HG03565 (cell line): ENCODE data around the gene DEFB124.
A peak's percentile ranks its signal among the peaks of the same experiment; 100 is the strongest.
"Not testable (repeated sequence)": the region's sequence is repeated elsewhere in the genome, so short reads cannot be mapped to it uniquely, and the experiment has no call there.

Experiments
- ATAC-seq: cut with Tn5 transposase; IDR thresholded peaks from one replicate; pipeline ENCODE4 v1.9.1; 2021; ENCODE audit warnings: mild to moderate bottlenecking, moderate library complexity; ENCODE audit not compliant: unreplicated experiment

Gene DEFB124, protein sequence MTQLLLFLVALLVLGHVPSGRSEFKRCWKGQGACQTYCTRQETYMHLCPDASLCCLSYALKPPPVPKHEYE

DNA sequence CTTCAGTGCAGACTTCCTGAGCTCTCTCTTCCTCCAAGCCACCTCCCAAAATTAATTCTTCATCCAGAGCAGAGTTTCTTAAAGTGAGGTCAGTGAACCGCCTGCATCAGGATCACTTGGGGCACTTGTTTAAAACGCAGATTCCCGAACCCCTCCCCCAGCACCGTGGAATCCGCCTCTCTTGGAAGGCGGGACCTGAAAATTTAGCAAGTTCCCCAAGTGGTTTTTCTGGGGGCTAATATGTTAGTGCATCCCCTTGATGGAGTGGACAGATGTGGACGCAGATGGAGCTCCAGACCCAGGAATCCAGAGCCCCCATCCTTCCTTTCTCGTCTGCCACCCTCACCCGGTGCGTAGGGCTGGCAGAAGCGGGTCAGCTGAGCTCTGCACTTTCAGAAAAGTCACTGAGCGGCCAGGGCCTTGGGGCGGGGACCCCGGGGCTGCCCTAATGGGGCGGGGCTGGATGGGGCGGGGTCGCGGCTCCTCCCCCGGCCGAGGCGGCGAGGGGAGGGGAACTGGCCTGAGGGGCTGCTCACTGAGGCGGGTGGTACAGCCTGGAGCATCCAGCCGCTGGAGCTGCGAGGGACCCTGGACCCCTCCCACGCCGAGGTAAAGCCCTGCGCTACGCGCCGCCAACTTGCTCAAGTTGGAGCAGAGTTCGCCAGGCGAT is at the start of gene DEFB124, which contains the start of gene REM1:
TSS of gene DEFB124 (minus strand) at position 370 of the 670 bp plus-strand sequence. CDS start 2,114 bp downstream, outside the sequence.
TSS of gene REM1 (plus strand) at position 531 of the 670 bp plus-strand sequence. CDS start 1,158 bp downstream, outside the sequence.
- ATAC-seq = no peak

DNA sequence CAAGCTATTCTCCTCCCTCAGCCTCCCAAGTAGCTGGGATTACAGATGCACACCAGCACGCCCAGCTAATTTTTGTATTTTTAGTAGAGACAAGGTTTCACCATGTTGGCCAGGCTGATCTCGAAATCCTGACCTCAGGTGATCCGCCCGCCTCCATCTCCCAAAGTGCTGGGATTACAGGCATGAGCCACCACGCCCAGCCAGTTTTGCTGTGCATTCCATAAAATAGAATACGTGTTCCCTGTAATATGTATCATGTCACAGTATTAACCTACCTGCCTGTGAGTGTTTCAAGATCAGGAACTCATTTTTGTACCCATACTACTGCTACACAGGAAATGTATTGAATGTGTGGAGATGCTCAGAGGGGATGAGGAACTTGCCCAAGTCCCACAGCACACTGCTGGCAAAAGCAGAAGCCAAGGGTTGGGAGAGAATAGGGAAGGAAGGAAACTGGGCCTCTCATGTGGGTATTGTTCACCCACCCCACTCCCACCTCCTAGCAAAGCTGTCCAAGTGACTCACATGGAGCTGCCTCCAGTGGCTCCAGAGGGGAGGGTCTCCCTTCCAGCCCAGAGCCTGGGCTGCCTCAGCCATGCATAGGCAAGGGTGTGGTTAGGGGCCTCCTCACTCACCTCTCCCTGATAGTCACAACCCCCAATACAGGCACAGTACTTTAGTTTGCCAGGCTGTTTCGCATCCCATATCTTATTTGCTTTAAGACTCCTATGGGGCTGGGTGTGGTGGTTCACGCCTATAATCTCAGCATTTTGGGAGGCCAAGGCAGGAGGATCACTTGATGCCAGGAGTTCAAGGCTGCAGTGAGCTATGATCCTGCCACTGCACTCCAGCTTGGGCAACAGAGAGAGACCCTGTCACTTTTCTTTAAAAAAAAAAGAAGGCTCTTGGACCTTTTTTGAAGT is 48.7 kb upstream of the DEFB124 start:
- ATAC-seq = no peak

DNA sequence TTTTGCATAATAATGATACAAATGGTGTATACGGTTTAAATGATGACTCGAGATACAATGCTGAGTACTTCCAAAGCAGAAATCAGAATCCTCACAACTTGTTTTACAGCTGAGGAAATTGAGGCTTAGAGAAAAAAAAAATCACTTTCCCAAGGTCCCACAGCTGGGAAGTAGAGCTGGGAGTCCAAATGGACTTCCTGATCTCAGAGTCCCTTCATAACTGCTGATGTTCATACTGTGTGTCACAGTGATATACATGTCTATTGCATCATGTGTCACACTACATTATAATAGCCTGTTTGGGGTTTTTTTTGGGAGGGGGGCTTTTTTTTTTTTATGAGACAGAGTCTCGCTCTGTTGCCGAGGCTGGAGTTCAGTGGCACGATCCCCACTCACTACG is 47.8 kb upstream of the DEFB124 start:
- ATAC-seq = no peak

DNA sequence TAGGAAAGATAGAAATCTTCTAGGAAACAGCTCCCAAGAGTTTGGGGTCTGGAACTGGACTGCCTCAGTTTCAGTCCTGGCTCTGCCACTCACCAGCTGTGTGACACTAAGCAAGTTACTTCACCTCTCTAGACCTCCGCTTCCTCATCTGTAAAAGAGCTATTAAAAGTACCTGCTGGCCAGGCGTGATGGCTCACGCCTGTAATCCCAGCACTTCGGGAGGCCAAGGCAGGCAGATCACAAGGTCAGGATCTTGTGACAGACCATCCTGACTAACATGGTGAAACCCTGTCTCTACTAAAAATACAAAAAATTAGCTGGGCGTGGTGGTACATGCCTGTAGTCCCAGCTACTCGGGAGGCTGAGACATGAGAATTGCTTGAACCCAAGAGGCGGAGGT is 46.3 kb upstream of the DEFB124 start:
- ATAC-seq = not testable (repeated sequence)

DNA sequence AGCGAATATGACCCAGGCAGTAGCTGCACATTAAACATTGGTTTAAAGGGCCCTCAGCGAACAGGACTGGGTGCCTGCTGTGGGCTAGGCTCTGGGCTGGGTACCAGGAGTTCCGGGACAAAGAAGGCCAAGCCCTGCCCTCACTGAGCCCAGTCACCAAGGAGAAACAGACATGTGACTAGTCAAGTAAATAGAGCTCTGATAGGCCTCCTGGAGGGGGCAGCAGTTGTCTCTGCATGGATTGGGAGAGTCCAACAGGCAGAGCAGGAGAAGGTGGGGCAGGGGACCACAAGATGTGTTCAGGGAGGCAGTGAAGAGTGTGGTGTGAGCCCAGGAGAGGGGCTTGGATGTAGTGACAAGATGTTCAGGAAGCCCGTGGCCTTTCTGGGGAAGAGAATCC is 42.4 kb upstream of the DEFB124 start:
- ATAC-seq = no peak

DNA sequence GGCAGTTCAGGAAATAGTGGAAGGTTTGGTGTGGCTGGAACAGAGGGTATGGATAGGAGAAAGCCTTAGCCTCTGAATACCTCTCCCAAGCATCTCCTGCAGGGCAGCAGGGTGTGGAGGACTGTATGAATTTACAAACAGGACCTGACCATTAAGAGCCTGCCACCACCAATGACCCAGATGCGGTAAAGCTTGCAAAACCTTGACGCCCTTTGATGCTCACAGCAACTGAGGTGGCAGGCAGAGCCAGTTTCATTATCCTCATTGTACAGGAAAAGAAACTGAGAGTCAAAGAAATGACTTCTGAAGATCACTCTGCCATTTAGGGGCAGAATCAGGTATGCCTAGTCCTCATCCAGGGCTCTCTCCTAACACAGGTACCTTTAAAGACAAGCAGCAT is 41.7 kb upstream of the DEFB124 start:
- no peak for ATAC-seq

DNA sequence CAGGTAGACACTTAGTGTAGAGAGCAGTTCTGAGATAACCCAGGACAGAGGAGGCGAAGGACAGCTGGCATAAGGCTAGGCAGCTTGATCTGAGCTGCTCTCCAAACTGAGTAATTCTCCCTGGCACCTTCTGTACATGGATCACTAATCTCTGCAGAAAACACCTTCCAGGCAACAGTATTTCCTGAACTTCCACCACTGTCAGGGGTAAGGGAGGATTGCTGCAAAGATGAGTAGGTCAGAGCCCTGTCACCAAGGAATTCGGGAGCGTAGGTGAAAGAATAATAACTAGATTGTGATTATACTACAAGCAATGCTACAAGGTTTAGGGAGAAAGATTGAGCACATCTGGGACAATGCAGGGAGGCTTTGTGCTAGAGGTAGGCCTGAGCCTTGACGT is 41.2 kb upstream of the DEFB124 start:
- ATAC-seq = no peak

DNA sequence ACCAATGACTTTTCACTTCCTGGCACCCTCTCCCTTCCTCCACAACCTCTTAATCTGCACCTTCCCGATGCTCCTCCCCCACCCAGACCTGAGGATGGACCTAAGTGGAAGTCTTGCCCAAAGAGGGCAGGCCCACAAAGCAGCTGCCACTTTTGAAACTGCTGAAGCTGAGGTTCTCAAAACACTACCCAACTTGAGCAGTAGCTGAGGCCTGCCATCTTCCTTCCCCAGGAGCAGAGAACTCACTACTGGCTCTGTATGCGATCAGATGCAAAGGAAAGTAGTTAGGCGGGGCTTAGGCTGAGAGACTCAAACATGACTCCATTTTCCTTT is 40.8 kb upstream of the DEFB124 start:
- no peak for ATAC-seq

DNA sequence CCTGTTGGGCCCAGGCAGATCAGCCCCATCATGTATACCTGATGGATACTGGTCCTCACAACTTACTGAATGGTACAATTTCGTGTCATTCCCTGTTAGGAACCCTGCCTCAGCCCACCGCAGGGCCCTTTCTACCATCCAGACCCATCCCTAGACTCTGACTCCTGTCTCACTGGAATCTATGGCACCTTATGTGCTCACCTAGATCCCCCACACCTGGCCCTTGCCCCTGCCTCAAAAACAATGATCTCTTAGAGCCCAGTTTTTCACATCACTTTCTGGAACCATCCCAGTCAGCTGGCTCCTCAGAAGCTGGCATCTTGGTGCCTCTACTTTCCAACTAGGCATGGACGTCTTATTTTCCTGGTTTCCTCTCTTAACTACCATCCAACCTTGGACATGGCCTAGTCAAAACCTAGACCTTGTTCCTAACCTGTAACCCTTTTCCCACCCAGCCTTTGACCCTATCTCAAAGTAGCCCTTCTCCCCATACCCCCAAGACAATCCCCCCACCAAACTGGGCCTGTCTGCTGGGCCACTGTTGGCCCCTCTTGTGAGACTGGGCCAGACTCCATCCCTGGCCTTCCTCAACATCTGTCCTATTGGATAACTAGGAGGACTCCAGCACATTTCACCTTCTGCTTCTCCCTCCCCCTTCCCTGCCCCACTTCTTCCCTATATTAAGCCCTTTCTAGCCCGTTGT is 40.3 kb upstream of the DEFB124 start:
- ATAC-seq = no peak

DNA sequence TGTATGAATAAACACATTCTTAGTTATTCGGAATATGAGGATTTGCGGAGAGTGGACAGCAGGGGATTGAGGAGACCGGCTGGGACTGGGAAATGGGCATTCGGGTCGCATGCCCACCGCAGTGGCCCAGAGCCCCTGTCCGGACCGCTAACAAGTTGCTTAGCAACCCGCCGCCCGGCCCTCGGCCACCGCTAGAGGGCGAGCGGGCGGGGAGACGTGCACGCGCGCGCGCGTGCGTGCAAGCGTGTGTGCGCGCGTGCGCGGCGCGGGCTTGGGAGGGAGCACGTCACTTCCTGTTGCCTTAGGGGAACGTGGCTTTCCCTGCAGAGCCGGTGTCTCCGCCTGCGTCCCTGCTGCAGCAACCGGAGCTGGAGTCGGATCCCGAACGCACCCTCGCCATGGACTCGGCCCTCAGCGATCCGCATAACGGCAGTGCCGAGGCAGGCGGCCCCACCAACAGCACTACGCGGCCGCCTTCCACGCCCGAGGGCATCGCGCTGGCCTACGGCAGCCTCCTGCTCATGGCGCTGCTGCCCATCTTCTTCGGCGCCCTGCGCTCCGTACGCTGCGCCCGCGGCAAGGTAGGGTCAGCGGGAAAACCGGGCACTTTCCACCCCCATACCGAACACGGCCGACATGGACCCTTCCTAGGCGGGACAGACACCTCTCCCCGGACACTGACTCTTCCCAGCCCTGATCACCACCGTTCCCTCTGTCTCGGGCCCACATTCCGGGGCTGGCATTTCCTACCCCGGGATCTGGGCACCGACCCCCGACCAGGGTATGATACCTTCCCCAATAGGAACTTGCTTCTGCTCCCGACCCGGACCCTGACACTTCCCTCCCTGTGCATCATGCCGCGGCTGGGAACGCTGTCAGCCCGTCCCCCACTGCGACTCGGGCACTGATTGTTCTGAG is 39.5 kb upstream of the DEFB124 start, which contains the start of gene HM13:
TSS of gene HM13 (plus strand) at position 289 of the 918 bp plus-strand sequence. CDS start at position 399, 110 bp downstream.
- peak; percentile 94 for ATAC-seq

DNA sequence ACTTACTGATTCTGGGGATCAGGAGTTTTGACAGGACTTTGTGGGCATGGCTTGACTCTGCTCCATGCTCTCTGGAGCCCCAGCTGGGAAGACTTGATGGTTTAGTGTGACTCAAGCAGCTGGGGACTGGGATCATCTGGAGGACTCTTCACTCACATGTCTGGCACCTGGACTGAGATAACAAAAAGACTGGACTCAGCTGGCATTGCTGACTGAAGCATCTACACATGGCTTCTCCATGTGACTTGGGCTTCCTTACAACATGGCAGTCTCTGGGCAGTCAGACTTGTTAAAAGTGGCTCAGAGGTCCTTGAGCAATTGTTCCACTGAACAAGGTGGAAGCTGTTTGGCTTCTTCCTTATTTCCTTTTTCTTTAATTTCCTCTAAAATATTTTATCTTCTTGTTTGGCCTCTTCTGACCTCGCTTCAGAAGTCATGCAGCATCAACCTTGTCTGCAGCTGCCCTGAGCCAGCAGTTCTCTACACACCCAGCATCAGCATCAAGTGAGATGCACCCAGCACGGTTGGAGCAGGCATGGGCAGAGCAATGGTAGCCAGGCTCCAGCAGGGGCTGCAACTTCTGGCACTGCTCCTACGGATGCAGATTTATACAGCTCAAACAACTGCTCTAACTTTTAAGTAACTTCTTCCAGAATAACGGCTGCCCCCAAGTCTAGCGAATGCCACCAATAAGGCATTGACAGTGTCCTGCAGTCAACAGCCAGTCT is 33.8 kb upstream of the DEFB124 start:
- no peak for ATAC-seq

DNA sequence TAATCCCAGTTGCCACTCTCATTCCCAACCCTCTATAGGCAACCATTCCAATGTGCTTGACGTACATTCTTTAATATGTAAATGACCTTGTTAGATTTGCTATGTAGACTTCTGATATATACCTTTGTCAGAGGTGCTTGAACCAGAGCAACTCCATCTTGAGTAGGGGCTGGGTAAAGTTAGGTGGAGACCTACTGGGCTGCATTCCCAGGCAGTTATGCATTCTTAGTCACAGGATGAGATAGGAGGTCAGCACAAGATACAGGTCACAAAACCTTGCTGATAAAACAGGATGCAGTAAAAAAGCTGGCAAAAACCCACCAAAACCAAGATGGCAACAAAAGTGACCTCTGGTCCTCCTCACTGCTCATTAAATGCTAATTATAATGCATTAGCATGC is 31.0 kb upstream of the DEFB124 start:
- no peak for ATAC-seq

DNA sequence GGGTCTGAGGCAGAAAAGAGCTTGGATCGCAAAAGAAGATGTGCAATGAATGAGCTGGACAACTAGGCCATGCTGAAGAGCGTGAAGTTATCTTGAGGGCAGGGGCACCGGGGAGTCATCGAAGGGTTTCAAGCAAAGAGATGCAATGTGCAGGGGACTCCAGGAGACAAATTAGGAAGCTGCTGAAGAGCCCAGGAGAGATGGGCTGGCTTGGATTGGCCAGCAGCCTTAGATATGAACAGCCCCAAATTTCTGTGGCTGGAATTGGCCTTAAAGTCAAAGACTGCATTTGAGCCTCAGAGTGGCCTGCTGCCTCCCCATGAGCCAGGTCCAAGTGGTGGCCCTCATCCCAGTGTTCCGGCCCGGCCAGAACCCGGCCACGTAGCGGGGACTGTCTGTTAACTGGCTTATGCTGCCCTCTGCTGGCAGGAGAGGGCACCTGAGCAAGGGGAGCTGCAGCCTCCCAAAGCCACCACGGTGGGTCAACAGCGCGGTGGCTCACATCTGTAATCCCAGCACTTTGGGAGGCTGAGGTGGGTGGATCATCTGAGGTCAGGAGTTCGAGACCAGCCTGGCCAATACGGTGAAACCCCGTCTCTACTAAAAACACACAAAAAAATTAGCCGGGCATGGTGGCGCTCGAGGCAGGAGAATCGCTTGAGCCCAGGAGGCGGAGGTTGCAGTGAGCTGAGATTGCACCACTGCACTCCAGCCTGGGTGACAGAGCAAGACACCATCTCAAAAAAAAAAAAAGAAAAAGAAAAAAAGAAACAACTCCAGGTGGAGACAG is 28.2 kb upstream of the DEFB124 start:
- peak; percentile 95 for ATAC-seq

DNA sequence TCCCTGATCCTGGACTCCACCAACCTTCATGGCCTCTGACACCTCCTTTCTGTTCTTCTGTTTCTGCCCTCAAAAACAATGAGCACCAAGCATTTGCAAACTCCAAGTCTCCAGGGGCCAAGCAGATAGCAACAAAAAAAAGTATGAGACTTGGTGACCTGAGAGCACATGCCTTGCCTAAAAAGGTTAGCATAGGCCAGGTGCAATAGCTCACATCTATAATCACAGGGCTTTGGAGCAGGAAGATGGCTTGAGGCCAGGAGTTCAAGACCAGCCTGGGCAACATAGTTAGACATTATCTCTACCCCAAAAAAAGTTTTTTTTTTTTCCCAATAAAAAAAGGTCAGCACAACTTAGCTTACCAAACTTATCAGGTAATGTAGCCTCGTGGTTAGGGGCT is 25.6 kb upstream of the DEFB124 start:
- no peak for ATAC-seq

DNA sequence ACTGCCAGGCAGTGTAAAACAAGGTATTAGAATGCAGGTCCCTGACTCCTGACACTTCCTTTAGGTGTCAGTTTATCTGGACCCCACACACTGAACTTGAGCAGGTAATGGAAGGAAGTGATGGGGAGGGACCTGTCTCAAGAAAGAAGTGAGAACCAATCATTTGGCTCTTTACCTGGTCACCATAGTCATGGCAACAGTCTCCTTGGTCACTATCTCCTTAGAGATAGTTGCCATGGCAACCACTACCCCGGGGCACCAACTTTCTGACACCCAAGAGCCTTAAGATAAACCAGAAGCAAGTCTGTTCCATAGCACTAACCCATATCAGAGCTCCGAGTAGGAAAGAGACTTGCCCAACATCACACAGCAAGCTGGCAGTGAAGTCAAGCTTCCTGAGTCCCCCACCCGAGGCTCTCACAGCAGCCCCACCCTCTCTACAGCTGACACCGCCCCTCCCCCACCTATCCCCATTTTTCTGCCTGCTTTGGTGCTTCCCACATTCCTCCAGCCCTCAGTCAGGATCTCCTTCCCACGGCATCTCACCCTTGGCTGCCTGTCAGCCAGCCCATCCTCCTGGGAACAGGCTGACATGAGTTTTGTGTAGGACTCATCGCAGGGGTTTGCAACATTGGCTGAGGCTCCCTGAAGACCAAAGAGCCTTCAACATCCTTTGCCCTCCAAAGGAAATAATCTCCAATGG is 23.1 kb upstream of the DEFB124 start:
- ATAC-seq = no peak

DNA sequence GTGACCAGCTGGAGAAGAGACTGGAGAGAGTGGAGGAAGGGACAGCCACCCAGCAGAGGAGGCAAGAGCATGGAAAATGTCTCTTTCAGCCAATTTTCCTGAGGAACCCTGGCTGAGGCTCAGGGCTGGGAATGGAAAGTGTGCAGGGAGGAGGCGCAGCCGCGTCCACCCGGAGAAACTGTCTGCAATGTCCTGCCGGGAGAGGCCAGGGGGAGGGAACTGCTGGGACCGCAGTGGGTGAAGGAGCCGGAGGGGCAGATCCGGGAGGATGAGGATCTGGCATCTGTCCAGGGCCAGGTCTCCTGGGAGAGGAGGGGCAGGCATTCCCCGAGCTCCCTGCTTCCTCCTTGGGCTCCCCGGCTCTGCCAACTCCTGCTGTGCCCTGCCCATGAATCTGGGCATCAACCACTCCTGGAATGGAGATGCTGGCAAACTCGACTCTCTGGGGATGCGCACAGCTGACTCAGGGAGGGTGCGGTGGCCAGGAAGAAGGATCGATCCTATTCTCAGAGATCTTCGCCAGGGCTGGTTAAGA is 21.9 kb upstream of the DEFB124 start:
- ATAC-seq = no peak

DNA sequence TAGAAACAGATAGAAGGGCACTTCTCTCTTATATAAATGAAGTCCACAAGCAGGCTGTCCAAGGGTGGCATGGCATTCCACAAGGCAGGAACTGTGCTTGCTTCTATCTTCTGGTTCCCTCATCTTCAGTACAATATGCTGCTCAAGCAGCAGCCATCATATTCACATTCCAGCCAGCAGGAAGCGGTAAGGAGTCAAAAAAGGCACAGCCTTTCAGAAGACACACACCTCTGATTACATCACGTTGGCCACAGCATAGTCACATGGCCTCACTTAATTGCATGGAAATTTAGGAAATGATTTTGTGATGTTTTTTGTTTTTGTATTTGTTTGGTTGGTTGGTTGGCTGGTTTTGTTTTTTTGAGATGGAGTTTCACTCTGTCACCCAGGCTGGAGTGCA is 19.2 kb upstream of the DEFB124 start:
- no peak for ATAC-seq

DNA sequence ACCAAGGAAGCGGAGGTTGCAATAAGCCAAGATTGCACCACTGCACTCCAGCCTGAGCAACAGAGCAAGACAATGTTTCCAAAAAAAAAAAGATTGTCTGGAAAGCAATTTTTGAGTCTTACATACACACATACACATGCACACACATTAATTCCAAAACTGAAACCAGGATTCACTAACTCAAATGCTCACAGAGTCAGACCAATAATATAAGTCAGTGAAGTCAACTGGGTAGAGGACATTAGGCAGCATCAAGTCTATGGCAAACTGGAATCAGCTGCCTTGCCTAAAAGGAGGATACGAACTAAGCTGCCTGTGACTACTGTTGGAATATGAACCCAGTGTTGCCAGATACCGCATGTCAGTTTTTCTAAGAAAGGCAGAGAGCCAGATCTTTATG is 15.8 kb upstream of the DEFB124 start:
- no peak for ATAC-seq
